Activated CD8-positive, alpha-beta T cell treated with anti-CD3 and anti-CD28 coated beads for 36 hours (primary cell): ENCODE measurements around the gene LRMDA. TPM values are rescaled to one million over a fixed set of nuclear protein-coding genes. Genes with fewer than 3 reads are reported as not detected.

Experiments used
- ATAC-seq: fragments of 200-7000 bp; cut with Tn5 transposase; one replicate; pipeline ENCODE4 v1.10.0; 2021; ENCODE audit warnings: mild to moderate bottlenecking, moderate library complexity
- CTCF ChIA-PET: fragments of 350-600 bp; sonication (Branson Sonifier 250); formaldehyde crosslinking; loops from one replicate; lab custom pipeline; 2021; ENCODE audit warnings: antibody characterized with exemption; lab: Charles Lee
- POLR2A ChIA-PET: fragments of 350-600 bp; sonication (Branson Sonifier 250); formaldehyde crosslinking; loops from one replicate; lab custom pipeline; 2021; ENCODE audit warnings: antibody characterized with exemption; lab: Charles Lee
- DNase-seq: peaks from one replicate; pipeline ENCODE4 v3.0.0-alpha.2; 2020
- H3K27ac Mint-ChIP-seq: one replicate; pipeline ENCODE4 v1.8.0; 2021; ENCODE audit warnings: mild to moderate bottlenecking, mixed read lengths
- H3K27me3 Mint-ChIP-seq: one replicate; pipeline ENCODE4 v1.8.0; 2021; ENCODE audit warnings: mixed read lengths
- H3K36me3 Mint-ChIP-seq: one replicate; pipeline ENCODE4 v1.8.0; 2021; ENCODE audit warnings: low read depth, mixed read lengths
- H3K4me1 Mint-ChIP-seq: one replicate; pipeline ENCODE4 v1.8.0; 2021; ENCODE audit warnings: low read depth, mixed read lengths
- H3K4me3 Mint-ChIP-seq: one replicate; pipeline ENCODE4 v1.8.0; 2021; ENCODE audit warnings: mild to moderate bottlenecking, moderate library complexity, mixed read lengths
- H3K9me3 Mint-ChIP-seq: one replicate; pipeline ENCODE4 v1.8.0; 2021; ENCODE audit warnings: mixed read lengths
- intact Hi-C: fragments of 100-400 bp; cut with micrococcal nuclease; formaldehyde crosslinking; loops from one replicate; pipeline ENCODE4 v1.10.0; 2022
- total RNA-seq, 2 experiments: library from RNA; stranded (reverse); gene quantifications; one replicate each; pipeline ENCODE4 v1.2.3, GENCODE V29; 2021
- TF ChIP-seq, protein P1 (sequence below): fragments of 200-600 bp; IDR thresholded peaks from one replicate; pipeline ENCODE4 v1.8.0; 2022; ENCODE audit warnings: antibody characterized with exemption, mild to moderate bottlenecking

The LRMDA gene
- total RNA-seq, 2 experiments from 2014 or later: not detected

DNA sequence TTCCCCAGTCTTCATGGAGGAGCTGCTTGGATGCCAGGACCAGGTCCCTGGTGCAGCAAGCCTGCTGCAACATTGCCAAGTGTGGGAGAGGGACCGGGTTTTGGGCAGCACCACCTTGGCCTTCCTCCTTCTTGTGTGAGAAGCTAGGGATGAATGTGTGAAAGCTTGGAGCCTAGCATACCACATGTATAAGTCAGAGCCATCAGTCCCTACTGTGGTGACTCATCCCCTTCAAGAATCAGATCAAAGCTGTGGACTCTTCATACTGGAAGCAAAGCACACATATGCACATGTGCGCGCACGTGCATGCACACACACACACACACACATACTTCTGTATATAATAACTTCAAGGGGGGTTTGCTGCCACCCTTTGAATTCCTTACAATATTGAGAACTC lies 527.8 kb downstream of the LRMDA start:
- no peaks in the 10 kb centered on the region for H3K4me1 Mint-ChIP-seq

GRCh38 chr10:75959912-75960311 lies 528.5 kb downstream of the LRMDA start:
- TF ChIP-seq, protein P1, sequence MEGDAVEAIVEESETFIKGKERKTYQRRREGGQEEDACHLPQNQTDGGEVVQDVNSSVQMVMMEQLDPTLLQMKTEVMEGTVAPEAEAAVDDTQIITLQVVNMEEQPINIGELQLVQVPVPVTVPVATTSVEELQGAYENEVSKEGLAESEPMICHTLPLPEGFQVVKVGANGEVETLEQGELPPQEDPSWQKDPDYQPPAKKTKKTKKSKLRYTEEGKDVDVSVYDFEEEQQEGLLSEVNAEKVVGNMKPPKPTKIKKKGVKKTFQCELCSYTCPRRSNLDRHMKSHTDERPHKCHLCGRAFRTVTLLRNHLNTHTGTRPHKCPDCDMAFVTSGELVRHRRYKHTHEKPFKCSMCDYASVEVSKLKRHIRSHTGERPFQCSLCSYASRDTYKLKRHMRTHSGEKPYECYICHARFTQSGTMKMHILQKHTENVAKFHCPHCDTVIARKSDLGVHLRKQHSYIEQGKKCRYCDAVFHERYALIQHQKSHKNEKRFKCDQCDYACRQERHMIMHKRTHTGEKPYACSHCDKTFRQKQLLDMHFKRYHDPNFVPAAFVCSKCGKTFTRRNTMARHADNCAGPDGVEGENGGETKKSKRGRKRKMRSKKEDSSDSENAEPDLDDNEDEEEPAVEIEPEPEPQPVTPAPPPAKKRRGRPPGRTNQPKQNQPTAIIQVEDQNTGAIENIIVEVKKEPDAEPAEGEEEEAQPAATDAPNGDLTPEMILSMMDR: no peak
- ChIA-PET CTCF (interaction anchor here (1.0 kb wide), 1 partner anchor 8 kb away, joined by 3 read pairs; no protein-coding TSS in a partner anchor), POLR2A (no interaction called here)
- H3K27me3 Mint-ChIP-seq: no peaks in the 10 kb centered on the region
- H3K4me3 Mint-ChIP-seq: no peak overlapping the region
- no peaks in the 10 kb centered on the region for H3K9me3 Mint-ChIP-seq
- intact Hi-C loops: no loop called here
- no peaks in the 10 kb centered on the region for H3K4me1 Mint-ChIP-seq
- H3K27ac Mint-ChIP-seq: no peak overlapping the region
- no peak for DNase-seq
- H3K36me3 Mint-ChIP-seq: no peaks in the 10 kb centered on the region
- ATAC-seq: no peak

More for the DNA sequence above, 527.8 kb downstream of the LRMDA start:
- no peak for ATAC-seq
- no peak overlapping the region for H3K27ac Mint-ChIP-seq
- no peaks in the 10 kb centered on the region for H3K36me3 Mint-ChIP-seq
- ChIA-PET POLR2A (no interaction called here), CTCF (interaction anchor here (1.0 kb wide), 1 partner anchor 9 kb away, joined by 3 read pairs; no protein-coding TSS in a partner anchor)
- H3K9me3 Mint-ChIP-seq: no peaks in the 10 kb centered on the region
- intact Hi-C loops: no loop called here
- H3K4me3 Mint-ChIP-seq: no peak overlapping the region
- H3K27me3 Mint-ChIP-seq: no peaks in the 10 kb centered on the region
- TF ChIP-seq, protein P1: no peak
- no peak for DNase-seq

DNA sequence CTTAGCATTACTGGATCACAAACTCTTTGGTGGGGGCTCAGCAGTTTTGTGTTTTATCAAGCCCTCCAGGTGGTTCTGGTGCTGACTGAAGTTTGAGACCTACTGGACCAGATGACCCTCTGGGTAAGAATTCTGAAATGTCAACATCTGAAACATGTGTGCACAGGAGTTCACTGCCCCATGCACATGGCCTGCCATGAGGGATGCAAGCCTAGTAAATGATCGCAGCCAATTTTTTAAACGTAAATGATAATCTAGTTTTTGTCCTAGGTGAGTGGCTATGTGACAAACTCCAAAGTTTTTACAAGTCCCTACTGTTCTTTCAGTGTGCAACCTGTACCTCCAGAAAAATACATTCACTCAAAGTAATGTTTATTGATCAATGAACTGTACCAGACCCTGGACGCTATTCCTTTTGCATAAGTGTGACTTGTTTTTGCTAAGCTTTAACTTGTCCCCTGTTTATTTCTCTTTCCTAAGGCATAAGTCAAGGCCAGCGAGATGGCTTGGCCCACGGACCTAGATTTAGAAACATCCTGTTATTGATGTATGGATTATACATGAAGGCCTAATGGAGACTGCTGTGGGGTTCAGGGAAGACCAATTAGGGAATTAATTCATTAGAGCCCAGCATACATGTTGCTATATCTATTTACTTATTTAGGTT lies 531.1 kb downstream of the LRMDA start:
- ChIA-PET POLR2A (no interaction called here), CTCF (no interaction called here)
- TF ChIP-seq, protein P1: no peak
- Mint-ChIP-seq H3K36me3 (no peaks in the 10 kb centered on the region), H3K9me3 (no peaks in the 10 kb centered on the region), H3K4me3 (no peak overlapping the region), H3K27me3 (no peaks in the 10 kb centered on the region), H3K4me1 (no peaks in the 10 kb centered on the region), H3K27ac (no peak overlapping the region)
- intact Hi-C loops: no loop called here
- ATAC-seq: no peak
- no peak for DNase-seq

GRCh38 chr10:75967491-75967890 lies 536.1 kb downstream of the LRMDA start:
- Mint-ChIP-seq H3K4me3 (no peak overlapping the region), H3K36me3 (no peaks in the 10 kb centered on the region), H3K27me3 (no peaks in the 10 kb centered on the region), H3K9me3 (no peaks in the 10 kb centered on the region), H3K27ac (no peak overlapping the region), H3K4me1 (no peaks in the 10 kb centered on the region)
- intact Hi-C loops: no loop called here
- ChIA-PET CTCF (no interaction called here), POLR2A (no interaction called here)
- DNase-seq: no peak
- TF ChIP-seq, protein P1: no peak
- no peak for ATAC-seq

- no peaks in the 10 kb centered on the region for H3K27me3 Mint-ChIP-seq
- POLR2A ChIA-PET: interaction anchor here (1.2 kb wide), 1 partner anchor 23 kb away, joined by 3 read pairs; no protein-coding TSS in a partner anchor
- no peak overlapping the region for H3K4me3 Mint-ChIP-seq
- H3K27ac Mint-ChIP-seq: no peak overlapping the region
- intact Hi-C loops: no loop called here
- CTCF ChIA-PET: interaction anchor here (1.0 kb wide), 1 partner anchor 13 kb away, joined by 3 read pairs; no protein-coding TSS in a partner anchor
- H3K9me3 Mint-ChIP-seq: no peaks in the 10 kb centered on the region
- ATAC-seq (no peak), DNase-seq (no peak)
- H3K36me3 Mint-ChIP-seq: no peaks in the 10 kb centered on the region
- TF ChIP-seq, protein P1: no peak
- H3K4me1 Mint-ChIP-seq: no peaks in the 10 kb centered on the region
Observed at GRCh38 chr10:75969031-75969430, 537.6 kb downstream of the LRMDA start.
